Uterus (tissue), 2 donors: ENCODE measurements around the gene ECD.
"Not testable (repeated sequence)": the region's sequence is repeated elsewhere in the genome, so short reads cannot be mapped to it uniquely, and the experiment has no call there.

Source experiments
- CTCF ChIP-seq, 4 experiments: fragments of 200-600 bp in 2 of 4; fragments of 450-650 bp in 2 of 4; sonication (generic) in 2 of 4; IDR thresholded peaks; one replicate each; pipeline ENCODE4 v1.5.1; 2016 to 2019; ENCODE audit warnings: antibody characterized with exemption in 4 of 4, mild to moderate bottlenecking in 2 of 4, moderate library complexity in 1 of 4
- POLR2A ChIP-seq, 2 donors: fragments of 450-650 bp; IDR thresholded peaks; one replicate each; pipeline ENCODE4 v1.6.1; 2016; ENCODE audit warnings: antibody characterized with exemption in 2 of 2, mild to moderate bottlenecking in 1 of 2, moderate library complexity in 1 of 2

- not testable (repeated sequence) for TF ChIP-seq CTCF, POLR2A (IDR thresholded peaks at IDR 0.05)
These were observed 55.8 kb downstream of the ECD start for GRCh38 chr10:73112032-73112431.
